GM19043 (cell line): ENCODE data around the gene TRIM77.
"Not testable (repeated sequence)": the region's sequence is repeated elsewhere in the genome, so short reads cannot be mapped to it uniquely, and the experiment has no call there.

Experiments
- ATAC-seq: cut with Tn5 transposase; IDR thresholded peaks from one replicate; pipeline ENCODE4 v1.9.1; 2021; ENCODE audit warnings: low read depth; ENCODE audit not compliant: unreplicated experiment

TRIM77 gene

GRCh38 chr11:89709999-89710398 lies at the start of gene TRIM77:
TRIM77 (plus strand) TSS chr11:89710299; CDS start chr11:89710299, 0 bp downstream.
- ATAC-seq = not testable (repeated sequence)

- ATAC-seq = no peak
Observed at GRCh38 chr11:89667001-89667400, 43.1 kb upstream of the TRIM77 start.

GRCh38 chr11:89668158-89668557 lies 41.9 kb upstream of the TRIM77 start:
- not testable (repeated sequence) for ATAC-seq

DNA sequence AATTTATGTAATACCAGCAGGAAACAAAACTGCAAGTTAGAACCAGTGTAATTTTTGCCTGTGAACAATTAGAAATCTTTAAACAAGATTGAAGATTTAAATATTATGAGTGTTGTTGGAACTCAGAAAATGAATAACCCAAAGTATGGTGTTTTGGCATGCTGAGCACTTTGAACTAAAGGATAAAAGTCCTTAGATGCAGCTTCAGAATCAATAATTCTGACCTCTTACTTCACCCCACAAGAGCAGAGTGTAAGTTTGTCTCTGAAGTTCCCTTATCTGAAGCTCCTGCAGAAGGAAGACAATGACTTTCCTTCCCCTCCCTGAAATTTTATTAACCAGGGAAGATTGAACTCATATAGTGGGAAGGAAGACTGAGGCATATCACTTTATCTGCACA lies 40.5 kb upstream of the TRIM77 start:
- ATAC-seq = not testable (repeated sequence)

DNA sequence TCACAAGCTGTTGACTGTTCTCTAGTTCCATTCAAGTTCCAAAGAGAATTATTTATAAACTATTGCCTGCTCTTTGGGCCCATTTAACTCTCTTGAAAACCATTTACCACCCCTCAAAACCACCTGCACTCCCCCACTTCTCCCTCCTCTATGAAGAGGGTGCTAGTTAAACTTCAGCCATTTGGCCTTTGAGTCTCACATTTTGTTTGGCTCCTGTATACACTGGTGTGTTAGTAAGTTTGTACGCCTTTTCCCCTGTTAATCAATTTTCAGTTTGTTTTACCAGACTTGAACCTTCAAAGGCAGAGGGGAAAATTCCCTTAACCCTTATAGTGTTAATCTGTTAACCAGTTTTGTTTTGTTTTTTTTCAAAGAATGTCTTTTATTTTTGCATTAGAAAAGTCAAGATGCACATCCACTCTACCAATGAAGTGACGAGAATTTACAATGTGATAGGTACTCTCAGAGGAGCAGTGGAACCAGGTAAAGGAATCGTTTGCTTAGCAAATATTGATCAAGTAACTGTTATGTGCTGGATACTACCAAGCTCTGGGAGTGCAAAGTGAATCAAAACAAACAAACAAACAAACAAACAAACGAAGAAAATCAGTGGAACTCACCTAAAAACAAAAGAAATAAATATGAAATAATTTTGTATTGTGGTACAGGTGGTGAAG lies 40.0 kb upstream of the TRIM77 start:
- not testable (repeated sequence) for ATAC-seq

DNA sequence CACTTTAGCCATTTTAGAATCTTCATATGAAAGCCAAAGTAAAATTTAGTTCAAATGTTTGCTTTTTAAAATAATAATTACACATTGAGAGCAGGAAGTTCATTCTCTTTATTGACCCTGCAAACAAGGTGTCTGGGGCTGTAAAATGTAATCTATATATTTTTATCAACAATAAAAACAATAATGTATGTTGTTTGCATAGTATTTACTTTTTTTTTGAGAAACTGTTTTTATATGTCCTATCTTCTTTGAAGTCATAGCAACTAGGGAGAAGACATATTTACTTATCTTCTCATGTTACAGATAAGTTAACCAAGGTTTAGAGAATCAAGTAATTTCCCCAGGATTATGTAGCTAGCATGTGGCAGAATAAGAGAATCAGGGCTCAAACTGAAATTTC lies 37.6 kb upstream of the TRIM77 start:
- not testable (repeated sequence) for ATAC-seq

DNA sequence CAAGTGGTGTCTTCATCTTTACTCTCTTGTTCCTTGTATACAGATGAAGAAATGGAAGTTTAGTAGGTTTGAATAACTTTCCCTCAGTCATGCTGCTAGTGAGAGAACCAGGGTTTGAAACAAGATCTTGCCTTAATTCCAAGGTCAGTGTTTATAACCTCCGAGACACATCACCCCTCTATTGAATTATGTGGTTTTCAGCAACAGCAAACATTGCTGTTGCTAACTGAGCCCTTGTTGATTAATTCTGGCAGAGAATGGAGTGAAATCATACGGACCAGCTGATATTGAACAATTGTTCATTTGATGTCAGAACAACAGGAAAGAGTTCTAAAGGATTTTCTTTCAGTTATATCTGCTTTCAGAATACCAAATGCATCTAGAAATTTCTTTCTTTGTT lies 36.7 kb upstream of the TRIM77 start:
- not testable (repeated sequence) for ATAC-seq

GRCh38 chr11:89675383-89675782 lies 34.7 kb upstream of the TRIM77 start:
- ATAC-seq = not testable (repeated sequence)

DNA sequence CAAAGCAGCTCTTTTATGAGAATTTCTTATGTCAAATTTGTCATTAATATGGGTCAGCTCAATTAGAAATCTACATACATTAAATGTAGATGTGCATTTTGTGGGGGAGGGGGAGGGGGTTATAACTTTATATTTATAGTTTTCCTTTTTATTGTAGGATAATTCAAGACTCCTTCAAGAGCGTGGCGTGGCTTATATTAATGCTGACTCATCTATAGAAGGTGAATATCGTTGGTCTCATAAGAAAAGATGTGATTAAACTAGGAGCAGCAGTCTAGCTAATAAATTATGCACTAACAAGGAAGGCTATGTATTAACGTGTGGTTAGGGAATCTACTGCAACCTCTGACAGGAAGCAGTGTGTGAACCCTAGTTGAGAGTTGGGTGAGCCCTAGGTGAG lies 34.2 kb upstream of the TRIM77 start:
- ATAC-seq = not testable (repeated sequence)

- ATAC-seq = not testable (repeated sequence)
Observed at GRCh38 chr11:89707080-89707479, 3.0 kb upstream of the TRIM77 start.

DNA sequence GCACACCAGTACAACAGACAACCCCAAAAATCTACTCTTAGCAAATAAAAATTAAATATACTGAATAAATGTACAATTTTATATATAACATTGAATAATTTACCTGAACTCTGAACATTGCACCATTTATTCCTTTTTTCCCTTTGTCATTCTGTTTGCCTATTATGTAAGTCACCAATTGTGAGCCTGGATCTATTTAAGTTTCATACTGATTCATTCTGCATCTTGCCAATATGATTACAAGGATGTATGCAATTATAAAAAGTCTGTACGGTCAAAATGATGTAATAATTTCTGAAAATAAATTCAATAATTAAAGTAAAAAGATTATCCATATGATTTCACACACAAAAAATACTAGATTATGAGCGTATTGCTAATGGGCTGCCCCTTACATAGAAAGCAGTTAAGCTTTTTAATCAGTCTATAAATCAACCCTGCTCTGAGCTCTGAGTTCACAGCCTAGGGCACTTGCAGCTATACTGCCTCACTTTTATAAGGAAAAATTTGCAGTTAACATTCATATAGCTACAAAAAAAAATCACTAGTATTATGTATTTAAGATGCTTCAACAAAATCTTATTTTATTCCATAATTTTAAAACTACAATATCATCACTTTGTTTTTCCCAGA lies 14.9 kb downstream of the TRIM77 start:
- not testable (repeated sequence) for ATAC-seq

DNA sequence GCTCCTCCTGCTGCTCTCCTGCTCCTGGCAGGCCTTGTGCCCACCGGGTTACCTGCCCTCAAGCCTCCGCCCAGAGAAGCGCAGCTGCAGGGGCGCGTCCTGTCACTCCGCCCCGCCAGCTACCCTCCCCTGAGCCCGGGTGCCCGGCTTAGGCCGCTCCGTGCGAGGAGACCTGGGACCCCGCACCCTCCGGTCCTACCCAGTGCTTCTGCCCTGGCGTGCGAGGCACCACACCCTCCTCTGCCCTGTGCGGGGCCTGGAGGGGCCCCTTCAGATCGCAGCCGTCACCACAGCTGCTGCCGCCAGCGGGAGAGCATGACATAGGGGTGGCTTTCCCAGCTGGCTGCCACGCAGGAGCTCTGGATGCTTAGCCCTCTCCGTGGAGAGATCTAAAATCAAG lies 20.1 kb downstream of the TRIM77 start:
- ATAC-seq = not testable (repeated sequence)

- no peak for ATAC-seq
Observed at GRCh38 chr11:89736566-89736965, 26.5 kb downstream of the TRIM77 start.

- ATAC-seq = no peak
Observed at GRCh38 chr11:89737116-89737515, 27.0 kb downstream of the TRIM77 start.

- not testable (repeated sequence) for ATAC-seq
Observed at GRCh38 chr11:89741406-89741805, 31.3 kb downstream of the TRIM77 start.

GRCh38 chr11:89744158-89744557 lies 34.1 kb downstream of the TRIM77 start:
- ATAC-seq = not testable (repeated sequence)

- not testable (repeated sequence) for ATAC-seq
Observed at GRCh38 chr11:89750822-89751221, 40.7 kb downstream of the TRIM77 start.
